HG03457 (cell line): Measurements from ENCODE around the gene OAS3.
"Not testable (repeated sequence)": the region's sequence is repeated elsewhere in the genome, so short reads cannot be mapped to it uniquely, and the experiment has no call there.

Experiments used
- ATAC-seq: cut with Tn5 transposase; IDR thresholded peaks from one replicate; pipeline ENCODE4 v1.9.1; 2021; ENCODE audit warnings: moderate number of reproducible peaks; ENCODE audit not compliant: unreplicated experiment

OAS3 gene

DNA sequence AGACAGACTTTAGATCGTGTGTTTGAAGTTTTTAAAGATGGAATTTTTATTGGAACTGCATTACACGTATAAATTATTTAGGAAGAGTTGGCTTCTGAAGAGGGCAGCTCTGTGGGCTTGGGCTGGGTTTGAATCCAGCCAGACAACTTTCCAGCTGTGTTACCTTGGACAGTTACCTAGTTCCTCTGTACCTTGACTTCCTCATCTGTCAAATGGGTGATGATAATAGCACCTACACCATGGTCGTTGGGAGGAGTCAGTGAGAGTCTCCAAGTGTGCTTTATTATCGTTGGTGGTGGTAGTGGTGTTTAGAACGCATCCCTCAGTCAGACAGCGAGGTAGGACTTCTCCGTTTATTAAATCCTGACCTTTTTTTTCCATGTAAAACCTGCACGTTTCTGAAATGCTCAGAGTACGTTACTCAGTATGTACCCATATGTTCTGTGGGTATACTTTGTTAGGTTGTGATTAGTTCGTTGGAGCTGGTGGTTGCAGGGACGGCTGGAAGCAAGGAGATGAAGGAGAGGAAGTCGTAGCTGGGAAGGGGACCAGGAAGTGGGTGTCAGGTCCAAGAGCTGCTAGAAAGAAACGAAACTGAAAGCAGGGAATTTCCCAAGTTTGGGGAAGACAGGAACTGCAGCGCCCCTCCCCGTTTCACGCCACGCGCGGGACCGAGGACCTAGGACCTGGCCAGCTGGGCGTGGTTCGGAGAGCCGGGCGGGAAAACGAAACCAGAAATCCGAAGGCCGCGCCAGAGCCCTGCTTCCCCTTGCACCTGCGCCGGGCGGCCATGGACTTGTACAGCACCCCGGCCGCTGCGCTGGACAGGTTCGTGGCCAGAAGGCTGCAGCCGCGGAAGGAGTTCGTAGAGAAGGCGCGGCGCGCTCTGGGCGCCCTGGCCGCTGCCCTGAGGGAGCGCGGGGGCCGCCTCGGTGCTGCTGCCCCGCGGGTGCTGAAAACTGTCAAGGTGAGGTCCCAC, at the start of gene OAS3:
Gene OAS3 (plus strand): TSS at position 734 of the 979 bp plus-strand sequence. CDS start 57 bp downstream, at position 791.
- ATAC-seq = no peak

GRCh38 chr12:112891093-112892024, 46.9 kb upstream of the OAS3 start:
- no peak for ATAC-seq

GRCh38 chr12:112892856-112893255, 45.4 kb upstream of the OAS3 start:
- no peak for ATAC-seq

- no peak for ATAC-seq
Measured at GRCh38 chr12:112894128-112894527, 44.1 kb upstream of the OAS3 start.

- ATAC-seq = no peak
Measured at GRCh38 chr12:112898380-112898779, 39.9 kb upstream of the OAS3 start.

- no peak for ATAC-seq
Measured at GRCh38 chr12:112900298-112901145, 37.8 kb upstream of the OAS3 start.

- ATAC-seq = no peak
Measured at GRCh38 chr12:112901271-112901670, 37.0 kb upstream of the OAS3 start.

DNA sequence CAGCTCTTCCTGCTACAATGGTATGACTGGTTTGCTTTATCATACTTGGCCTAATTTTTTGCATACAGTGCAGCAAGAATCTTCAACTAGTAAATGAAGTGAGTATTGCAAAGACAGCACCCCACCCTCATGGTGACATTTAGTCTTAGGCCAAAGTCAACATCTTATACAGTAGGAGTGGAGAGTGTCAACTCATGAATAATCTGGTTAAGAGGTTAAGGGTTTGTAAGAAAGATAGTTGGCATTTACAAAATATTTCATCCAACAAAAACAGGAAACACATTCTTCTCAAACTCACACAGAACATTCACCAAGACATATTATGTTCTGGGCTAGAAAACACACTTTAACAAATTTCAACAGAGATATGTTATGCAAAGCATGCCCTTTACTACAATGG, 33.7 kb upstream of the OAS3 start:
- no peak for ATAC-seq

DNA sequence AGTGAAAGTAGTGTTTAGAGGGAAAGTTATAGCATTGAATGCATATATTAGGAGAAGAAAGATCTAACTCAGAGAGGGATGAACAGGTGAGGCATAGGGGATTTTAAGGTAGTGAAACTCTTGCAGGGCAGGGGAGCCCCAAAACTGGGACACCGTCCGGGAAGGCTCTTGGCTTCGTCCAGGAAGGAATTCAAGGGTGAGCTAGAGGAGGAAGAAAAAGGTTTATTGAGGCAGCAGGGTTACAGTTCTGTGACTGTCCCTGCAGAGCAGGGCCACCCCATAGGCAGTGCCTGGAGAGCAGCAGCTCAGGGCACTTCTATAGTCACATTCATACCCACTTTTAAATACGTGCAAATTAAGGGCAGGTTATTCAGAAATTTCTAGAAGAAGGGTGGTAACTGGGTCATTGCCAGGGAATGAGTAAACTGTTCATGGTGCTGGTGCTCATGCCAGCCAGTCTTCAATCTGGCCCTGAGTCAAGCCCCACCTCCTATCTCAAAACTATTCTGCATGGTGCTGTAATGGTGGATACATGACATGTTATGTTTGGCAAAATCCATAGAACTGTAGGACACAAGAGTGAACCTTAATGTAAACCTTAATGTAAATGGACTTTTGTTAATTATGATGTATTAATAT, 32.7 kb upstream of the OAS3 start:
- no peak for ATAC-seq

DNA sequence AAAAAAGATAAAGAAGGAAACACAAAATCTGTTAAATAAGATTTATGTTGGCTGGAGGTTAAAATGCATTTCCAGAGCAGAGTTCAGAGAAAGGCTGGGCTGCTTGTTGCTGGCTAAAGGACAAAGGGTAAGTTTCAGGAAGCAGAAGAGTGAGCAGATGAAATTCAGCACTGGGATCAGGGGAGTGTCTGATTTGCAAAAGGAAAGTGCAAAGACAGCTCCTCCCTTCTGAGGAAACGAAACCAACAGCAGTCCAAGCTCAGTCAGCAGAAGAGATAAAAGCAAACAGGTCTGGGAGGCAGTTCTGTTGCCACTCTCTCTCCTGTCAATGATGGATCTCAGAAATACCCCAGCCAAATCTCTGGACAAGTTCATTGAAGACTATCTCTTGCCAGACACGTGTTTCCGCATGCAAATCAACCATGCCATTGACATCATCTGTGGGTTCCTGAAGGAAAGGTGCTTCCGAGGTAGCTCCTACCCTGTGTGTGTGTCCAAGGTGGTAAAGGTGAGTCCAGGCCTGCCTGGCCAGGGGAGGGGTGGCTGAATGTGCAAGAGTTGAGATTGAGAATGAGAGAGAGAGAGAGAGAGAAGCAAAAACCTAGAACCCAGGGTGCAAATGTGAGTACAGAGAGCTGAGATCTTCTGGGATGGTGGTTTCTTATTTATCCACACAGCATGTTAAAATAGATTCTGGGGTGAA, 31.4 kb upstream of the OAS3 start, which contains the start of gene OAS1:
Gene OAS1 (plus strand): TSS at position 251 of the 703 bp plus-strand sequence. CDS start 78 bp downstream, at position 329.
- peak; percentile 63 for ATAC-seq

- ATAC-seq = peak; percentile 40
Measured at GRCh38 chr12:112907415-112908157, 30.7 kb upstream of the OAS3 start.

GRCh38 chr12:112908548-112908947, 29.7 kb upstream of the OAS3 start:
- no peak for ATAC-seq

GRCh38 chr12:112909693-112910092, 28.6 kb upstream of the OAS3 start:
- ATAC-seq = no peak

DNA sequence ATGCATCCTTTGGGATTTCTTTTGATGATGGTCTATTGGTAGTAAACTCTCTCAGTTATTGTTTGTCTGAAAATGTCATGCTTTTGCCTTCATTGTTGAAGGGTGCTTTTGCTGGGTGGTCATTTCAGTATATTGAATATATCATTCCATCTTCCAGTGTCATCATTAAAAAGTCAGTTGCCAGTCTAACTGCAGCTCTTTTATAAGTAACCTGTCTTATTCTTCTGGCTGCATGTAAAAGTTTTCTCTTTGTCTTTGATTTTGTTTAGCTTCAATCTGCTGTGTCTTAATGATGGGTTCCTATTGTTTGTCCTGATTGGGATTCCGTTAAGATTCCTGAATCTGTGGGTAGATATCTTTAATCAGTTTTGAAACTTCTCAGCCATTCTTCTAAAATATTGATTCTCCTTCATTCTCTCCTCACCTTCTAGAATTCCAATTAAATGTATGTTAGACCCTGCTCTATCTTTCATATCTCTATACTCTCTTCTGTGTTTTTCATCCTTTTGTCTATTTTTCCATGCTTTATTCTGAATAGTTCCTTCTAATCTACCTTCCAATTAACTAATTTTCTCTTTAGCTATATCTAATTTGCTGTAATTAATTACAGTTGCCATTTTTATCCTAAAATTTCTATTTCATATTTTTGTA, 25.1 kb upstream of the OAS3 start:
- no peak for ATAC-seq

DNA sequence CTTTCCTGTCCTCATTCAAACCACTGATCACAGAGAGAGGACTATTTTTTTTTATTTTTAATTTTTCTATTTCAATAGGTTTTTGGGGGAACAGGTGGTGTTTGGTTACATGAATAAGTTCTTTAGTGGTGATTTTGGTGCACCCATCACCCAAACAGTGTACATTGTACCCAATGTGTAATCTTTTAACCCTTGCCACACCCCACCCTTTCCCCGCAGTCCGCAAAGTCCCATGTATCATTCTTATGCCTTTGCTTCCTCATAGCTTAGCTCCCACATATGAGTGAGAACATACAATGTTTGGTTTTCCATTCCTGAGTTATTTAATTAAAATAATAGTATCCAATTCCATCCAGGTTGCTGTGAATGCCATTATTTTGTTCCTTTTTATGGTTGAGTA, 24.4 kb upstream of the OAS3 start:
- ATAC-seq = not testable (repeated sequence)

GRCh38 chr12:112916270-112916669, 22.0 kb upstream of the OAS3 start:
- ATAC-seq = no peak

GRCh38 chr12:112919121-112919520, 19.2 kb upstream of the OAS3 start:
- no peak for ATAC-seq

DNA sequence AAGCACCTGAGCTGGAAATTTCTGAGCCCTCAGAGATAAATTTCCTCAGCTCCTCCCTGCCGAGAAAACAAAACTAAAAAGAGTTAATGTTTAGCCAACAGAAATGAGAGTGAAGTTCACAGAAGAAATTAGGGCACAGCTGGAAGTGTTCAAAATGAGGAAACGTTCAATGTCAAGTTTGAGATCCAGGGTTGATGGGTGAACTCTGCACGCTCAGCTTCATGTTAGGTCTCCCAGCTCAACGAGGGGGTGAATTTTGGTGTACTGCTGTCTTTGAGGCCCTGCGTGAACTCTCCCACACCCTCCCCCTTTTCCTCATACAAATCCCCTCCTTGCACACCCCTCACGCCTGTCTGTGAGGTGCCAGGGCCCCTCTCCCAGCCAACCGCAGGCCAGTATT, 13.3 kb upstream of the OAS3 start:
- ATAC-seq = peak; percentile 41
